PC-9 (cell line): Measurements from ENCODE around the gene SPINK5.

Experiments used
- EZH2 ChIP-seq: fragments of 200-600 bp; sonication (generic); IDR thresholded peaks from 2 replicates; pipeline ENCODE4 v1.8.0; 2017; ENCODE audit warnings: antibody characterized with exemption, low read depth
- TF ChIP-seq, protein P1 (sequence below): fragments of 200-600 bp; sonication (generic); conservative IDR thresholded peaks from 2 replicates; pipeline ENCODE4 v1.6.1; 2017; ENCODE audit warnings: mixed run types, antibody characterized with exemption, mild to moderate bottlenecking, moderate library complexity

DNA sequence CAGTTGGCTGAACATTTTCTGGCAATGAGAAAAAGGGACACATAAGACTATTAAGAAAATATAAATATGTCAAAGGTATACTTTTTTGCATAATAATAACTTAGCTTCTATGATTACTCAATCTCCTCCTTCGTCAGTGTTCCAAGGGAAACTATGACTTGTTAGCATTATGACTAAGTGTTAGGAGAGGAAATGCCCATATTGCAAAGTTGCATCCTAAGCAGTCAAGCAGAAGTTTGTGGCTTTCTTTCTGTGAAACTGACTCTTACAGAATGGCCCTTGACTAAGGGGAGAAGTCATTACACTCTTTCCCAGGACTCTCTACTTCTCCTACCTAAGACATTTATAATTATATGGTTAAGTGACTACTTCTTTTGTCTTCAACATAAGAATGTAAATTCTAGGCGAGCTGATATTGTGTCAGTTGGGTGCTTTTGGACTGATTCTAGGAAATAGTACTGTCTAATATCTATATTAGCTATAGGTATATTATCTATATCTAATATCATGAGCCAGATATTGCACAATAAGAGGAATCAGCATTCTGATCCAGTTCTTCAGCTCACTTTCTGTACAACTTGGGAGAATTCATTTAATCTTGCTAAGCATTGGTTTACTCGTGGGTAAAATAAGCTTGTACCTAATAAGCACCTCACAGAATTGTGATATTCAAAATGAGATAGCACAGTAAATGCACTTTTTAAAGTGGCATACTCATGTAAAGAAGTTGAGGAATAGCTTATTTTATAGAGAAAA lies 122.6 kb downstream of the SPINK5 start:
- TF ChIP-seq, protein P1, sequence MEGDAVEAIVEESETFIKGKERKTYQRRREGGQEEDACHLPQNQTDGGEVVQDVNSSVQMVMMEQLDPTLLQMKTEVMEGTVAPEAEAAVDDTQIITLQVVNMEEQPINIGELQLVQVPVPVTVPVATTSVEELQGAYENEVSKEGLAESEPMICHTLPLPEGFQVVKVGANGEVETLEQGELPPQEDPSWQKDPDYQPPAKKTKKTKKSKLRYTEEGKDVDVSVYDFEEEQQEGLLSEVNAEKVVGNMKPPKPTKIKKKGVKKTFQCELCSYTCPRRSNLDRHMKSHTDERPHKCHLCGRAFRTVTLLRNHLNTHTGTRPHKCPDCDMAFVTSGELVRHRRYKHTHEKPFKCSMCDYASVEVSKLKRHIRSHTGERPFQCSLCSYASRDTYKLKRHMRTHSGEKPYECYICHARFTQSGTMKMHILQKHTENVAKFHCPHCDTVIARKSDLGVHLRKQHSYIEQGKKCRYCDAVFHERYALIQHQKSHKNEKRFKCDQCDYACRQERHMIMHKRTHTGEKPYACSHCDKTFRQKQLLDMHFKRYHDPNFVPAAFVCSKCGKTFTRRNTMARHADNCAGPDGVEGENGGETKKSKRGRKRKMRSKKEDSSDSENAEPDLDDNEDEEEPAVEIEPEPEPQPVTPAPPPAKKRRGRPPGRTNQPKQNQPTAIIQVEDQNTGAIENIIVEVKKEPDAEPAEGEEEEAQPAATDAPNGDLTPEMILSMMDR = no peak
- no peak for TF ChIP-seq EZH2
